GM18868 (cell line): Measurements from ENCODE around the gene TTN.
"Not testable (repeated sequence)": the region's sequence is repeated elsewhere in the genome, so short reads cannot be mapped to it uniquely, and the experiment has no call there.

Experiments
- ATAC-seq: cut with Tn5 transposase; IDR thresholded peaks from one replicate; pipeline ENCODE4 v1.9.1; 2021; ENCODE audit warnings: mild to moderate bottlenecking, moderate library complexity; ENCODE audit not compliant: unreplicated experiment

Gene TTN

DNA sequence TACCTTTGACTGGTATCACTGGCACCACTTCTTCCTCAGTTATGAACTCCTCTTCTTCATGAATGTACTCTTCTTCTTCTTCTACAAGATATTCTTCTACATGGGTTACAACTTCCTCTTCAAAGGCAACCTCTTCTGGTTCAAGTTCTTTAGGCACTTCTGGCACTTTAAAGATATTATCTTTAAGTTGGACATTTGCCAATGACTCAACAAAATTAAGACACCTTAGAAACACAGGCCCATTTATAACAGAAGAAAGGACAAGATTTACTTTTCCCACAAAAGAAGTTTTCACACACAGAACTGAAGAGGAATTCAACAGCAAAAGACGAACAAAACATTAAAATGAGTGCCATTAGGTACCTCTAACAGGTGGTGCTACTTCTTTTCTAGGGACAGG, 127.3 kb downstream of the TTN start:
- no peak for ATAC-seq

GRCh38 chr2:178677599-178677998, 129.6 kb downstream of the TTN start:
- no peak for ATAC-seq

- no peak for ATAC-seq
Observed at GRCh38 chr2:178676046-178676445, 131.2 kb downstream of the TTN start.

GRCh38 chr2:178674122-178674521, 133.1 kb downstream of the TTN start:
- ATAC-seq, result no peak

DNA sequence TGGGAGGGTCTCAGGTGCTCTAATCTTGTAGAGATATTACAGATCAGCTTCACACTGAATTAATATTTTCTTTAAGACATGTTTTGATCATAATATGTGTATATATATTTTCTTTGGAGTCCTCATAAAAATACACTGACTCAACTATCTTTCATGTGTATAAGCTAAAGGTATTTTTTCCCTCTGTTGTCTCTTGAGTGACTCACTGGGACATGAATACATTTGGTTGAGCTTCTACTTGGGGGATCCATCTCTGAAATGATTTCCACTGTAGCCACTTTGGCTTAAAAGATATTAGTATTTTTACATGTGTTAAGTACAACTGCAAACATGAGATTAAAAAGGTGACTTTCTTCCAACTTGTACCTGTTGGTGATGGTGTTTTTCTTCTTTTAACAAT, 140.8 kb downstream of the TTN start:
- ATAC-seq, result no peak

DNA sequence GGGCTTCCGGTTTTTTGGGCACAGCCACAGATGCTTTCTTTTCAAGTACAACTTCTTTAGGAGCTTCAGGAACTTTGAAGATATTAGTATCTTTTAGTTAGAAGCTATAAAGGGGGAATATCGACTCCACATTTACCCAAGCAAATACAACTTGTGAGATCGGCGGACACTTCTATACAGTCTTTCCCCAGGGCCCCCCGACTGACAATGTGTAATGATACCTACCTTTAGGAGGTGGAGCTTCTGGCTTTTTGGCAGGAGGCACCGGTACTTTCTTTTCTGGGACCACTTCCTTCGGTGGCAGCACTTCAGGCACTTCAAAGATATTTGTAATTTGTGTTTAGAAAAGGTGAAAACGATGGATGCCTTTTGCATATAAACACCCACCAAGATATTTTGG, 148.7 kb downstream of the TTN start:
- ATAC-seq, result not testable (repeated sequence)

DNA sequence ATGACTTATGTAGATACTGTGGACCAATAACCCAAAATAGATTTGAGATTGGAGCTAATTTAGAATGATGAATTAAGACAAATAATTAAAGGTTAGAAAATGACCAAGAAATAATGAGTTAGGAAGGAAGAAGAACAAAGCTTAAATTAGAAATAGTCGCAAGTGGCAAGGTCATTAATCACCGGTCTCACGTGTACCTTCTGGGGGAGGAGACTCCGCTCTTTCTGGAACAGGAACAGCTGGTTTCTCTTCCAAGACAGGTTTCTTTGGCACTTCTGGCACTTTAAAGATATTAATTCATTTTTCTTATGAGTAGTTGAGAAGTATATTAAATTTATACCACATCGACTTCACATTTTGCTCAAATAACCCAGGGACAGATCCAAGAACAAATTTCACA, 156.7 kb downstream of the TTN start:
- ATAC-seq, result no peak

- ATAC-seq, result no peak
Observed at GRCh38 chr2:178644919-178645318, 162.3 kb downstream of the TTN start.

- no peak for ATAC-seq
Observed at GRCh38 chr2:178641498-178641897, 165.7 kb downstream of the TTN start.

GRCh38 chr2:178635897-178636296, 171.3 kb downstream of the TTN start:
- ATAC-seq, result no peak

GRCh38 chr2:178632729-178633128, 174.5 kb downstream of the TTN start:
- no peak for ATAC-seq

DNA sequence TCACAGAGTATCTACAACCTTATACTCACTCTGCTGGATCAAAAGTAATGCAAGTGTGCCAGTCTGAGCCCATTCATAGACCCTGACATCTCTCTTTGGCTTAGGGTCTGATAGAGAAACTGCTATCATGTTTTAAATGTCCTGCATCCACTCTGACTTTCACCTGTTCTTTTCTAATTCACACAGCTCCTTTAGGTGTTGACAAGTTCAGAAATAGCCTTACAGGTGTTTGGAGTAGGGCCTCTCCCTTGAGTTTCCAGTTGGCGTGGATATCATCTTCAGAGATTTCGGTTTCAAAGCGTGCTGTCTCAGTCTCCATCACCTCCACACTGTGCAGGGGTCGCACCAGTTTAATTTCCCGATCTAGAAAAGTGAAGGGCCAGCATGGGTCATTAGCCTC, 176.6 kb downstream of the TTN start:
- no peak for ATAC-seq

DNA sequence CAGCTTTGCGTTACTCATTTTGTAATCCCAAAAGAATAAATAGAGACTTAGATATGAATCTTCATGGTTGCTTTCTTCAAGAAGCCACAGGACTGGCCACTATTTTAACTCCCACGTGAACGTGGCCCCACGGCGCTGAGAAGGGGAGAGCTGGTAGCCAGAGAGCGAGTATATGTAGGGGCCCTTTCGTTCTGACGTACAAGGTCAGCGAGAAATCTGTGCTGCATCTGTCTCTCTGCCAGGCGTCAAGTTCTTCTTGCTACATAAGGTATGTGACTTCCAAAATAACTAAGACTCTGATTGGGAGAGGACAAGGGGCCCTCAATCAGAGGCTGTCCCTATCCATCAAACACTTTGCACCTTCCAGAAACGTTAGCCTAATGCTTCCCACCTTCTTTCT, 177.8 kb downstream of the TTN start:
- no peak for ATAC-seq

DNA sequence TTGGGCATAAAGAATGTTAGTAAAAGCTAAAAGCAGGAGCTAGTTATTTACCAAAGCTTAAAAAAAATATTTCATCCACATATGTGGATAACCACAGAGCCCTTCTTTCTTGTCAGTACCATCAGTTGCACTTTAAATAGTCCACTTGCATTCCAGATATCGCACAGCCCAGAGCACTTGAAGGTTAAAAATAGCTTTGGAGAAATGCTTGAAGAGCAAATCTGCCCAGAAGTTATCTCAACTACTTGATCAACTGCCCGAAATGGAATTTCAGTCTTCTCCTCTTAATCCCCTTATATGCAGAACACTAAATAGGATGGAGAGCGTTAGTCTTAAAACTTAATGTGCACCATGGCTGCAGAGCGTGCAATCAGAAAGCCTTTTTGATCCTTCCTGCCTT, 178.6 kb downstream of the TTN start:
- no peak for ATAC-seq

- ATAC-seq, result no peak
Observed at GRCh38 chr2:178627401-178627800, 179.8 kb downstream of the TTN start.

DNA sequence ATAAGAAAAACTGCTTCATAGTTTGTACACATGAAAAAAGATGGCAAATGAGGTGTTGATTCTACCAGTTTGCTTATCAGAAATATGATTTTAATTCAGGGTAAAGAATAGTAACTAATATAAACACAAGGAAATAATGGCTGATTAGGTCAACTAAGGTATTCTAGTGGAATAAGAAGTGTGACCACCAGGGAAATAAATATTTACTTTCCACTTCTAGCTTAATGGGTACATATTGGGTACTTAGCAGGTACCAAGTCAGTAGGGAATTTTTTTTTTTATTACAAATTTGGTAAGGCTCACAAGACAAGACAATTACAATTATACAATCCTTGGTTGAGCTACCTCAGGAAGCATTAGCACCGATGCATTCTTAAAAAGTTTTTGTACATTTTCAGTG, 191.3 kb downstream of the TTN start:
- ATAC-seq, result no peak

DNA sequence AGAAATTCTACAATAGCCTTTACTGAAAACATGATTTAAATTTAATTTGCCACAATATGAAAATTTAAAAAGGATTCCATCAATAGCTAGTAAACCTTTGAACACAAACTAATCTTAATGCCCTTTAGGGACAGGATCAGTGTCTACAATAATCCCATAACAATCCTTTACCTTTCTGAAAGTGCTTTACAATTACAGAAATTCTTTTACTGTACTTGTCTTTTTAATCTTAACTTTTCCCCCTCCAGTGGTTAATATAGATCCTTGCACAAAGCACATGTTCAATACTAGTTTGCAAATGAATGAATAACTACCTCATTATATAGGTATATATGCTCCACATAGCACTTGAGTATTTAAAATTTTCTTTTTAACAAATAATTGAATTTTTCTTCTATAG, 204.3 kb downstream of the TTN start:
- no peak for ATAC-seq

DNA sequence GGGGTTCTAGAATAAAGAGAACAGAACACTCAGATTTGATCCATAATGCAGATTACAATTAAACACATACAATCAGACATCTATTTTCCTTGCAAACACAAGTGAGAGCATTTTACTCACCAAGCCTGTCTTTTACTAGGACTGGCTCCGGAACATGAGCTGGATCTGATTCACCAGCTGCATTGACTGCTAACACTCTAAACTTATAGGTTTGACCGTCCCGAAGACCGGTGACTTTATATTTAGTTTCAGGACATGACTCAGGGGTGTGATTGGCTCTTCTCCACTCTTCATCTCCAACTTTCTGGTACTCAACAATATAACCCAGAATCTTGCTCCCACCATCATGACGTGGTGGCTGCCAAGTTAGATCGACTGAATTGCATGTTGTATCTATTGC, 214.6 kb downstream of the TTN start:
- ATAC-seq, result no peak

DNA sequence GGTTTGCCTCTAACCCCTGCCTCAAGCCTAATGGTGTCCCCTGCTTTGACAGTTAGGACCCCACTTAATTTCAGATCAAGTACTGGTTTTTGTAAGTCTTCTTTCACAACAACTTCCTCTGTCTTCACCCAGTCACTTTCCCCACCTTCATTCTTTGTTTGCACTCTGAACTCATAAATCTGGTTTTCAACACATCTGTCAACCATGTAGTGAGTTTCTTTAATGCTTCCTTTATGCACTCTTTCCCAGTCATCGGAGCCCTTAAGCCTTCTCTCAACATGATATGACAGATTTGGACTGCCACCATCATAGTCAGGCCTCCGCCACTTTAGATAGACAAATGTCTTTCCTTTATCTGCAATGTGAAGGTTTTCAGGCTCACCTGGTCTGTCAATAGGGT, 217.9 kb downstream of the TTN start:
- no peak for ATAC-seq

DNA sequence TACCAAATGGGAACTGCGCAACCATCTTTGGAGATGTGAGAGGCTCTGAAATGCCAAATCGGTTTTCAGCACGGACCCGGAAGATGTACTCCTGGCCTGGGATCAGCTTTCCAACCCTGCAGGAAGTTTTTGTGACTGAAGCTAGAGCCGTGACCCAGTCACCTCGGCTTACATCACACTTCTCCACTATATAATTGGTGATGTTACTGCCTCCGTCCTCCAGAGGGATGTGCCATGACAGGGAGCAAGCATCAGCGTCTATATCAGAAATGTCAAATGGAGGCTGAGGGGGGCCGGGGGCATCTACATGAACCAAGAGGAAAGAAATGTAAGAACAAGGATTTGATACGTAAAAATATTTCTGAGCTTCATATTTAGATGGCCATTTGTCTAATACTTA, 222.6 kb downstream of the TTN start:
- no peak for ATAC-seq

DNA sequence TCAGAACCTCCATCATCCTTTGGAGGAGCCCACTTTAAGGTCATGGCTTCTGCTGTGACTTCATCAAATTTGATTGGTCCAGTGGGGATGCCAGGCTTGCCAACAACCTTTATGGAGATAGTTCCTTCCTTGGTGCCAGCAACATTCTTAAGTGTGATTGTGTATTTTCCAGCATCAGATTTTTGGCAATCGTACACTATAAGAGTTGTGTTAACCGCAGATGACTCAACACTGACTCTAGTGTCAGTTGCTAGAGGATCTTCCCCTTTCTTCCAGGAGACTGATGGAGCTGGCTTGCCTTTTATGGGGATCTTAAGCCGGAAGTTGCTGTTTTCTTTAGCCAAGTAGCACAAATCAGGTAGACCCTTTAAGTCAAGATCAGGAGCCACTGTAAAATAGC, 228.2 kb downstream of the TTN start:
- ATAC-seq, result no peak

- ATAC-seq, result no peak
Observed at GRCh38 chr2:178574789-178575188, 232.4 kb downstream of the TTN start.

DNA sequence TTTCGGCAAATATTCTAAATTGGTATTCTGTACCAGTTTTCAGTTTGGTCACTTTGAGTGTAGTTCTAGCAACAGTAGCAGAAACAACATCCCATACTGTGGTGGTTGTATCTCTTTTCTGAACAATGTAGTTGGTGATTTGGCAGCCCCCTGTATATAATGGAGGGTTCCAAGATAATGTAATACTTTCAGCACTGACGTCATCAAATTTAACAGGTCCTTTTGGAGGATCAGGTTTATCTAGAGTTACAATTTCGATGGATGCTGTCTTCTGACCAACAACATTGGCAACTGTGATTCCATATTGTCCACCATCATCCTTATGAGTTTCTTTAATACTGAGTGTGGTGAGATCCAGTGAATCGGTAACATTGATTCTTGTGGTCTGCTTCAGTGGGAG, 239.0 kb downstream of the TTN start:
- ATAC-seq, result no peak

DNA sequence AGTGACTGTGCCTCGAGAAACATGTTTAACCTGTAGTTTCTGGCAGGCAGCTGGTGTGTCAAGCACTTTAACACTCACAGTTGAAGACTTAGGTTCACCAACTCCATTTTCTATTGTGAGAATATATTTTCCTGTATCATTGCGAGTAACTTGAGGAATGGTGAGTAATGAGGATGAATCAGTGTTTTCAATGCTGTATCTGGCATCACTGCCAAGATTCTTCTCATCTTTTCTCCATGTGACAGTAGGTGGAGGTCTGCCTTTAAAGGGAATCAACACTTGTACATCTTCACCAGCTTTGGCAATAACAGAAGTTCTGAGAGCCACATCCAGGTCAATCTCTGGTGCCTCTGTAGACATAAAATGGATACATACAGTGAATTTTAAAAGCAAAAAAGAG, 254.2 kb downstream of the TTN start:
- no peak for ATAC-seq
